ENCODE measurements around the gene SLC27A5.
"Not testable (repeated sequence)": the region's sequence is repeated elsewhere in the genome, so short reads cannot be mapped to it uniquely, and the experiment has no call there.

- TF ChIP-seq POLR2A (IDR thresholded peaks at IDR 0.05): not testable (repeated sequence)
- TF ChIP-seq, protein P1, sequence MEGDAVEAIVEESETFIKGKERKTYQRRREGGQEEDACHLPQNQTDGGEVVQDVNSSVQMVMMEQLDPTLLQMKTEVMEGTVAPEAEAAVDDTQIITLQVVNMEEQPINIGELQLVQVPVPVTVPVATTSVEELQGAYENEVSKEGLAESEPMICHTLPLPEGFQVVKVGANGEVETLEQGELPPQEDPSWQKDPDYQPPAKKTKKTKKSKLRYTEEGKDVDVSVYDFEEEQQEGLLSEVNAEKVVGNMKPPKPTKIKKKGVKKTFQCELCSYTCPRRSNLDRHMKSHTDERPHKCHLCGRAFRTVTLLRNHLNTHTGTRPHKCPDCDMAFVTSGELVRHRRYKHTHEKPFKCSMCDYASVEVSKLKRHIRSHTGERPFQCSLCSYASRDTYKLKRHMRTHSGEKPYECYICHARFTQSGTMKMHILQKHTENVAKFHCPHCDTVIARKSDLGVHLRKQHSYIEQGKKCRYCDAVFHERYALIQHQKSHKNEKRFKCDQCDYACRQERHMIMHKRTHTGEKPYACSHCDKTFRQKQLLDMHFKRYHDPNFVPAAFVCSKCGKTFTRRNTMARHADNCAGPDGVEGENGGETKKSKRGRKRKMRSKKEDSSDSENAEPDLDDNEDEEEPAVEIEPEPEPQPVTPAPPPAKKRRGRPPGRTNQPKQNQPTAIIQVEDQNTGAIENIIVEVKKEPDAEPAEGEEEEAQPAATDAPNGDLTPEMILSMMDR (IDR thresholded peaks at IDR 0.05): not testable (repeated sequence)
Observed at GRCh38 chr19:58507602-58508223, 4.1 kb downstream of the SLC27A5 start.
